PFSK-1 (cell line): ENCODE results near the gene FLNC.

Experiments used
- FOXP2 ChIP-seq: optimal IDR thresholded peaks from 2 replicates; pipeline ENCODE3; 2011; ENCODE audit warnings: borderline replicate concordance, control low read depth, inconsistent platforms; ENCODE audit not compliant: insufficient read depth; ENCODE audit errors: extremely low read length, extremely low read depth
- POLR2AphosphoS5 ChIP-seq: IDR thresholded peaks from 2 replicates; pipeline ENCODE4 v1.6.1; 2012; ENCODE audit warnings: low read depth, mild to moderate bottlenecking, control low read depth, low read length, moderate library complexity
- REST ChIP-seq, 2 experiments: IDR thresholded peaks; 2 replicates each; pipeline versions ENCODE4 v1.6.1 to v1.8.0; 2011 to 2012; ENCODE audit warnings: low read depth in 2 of 2, low read length in 2 of 2, control low read depth in 1 of 2, inconsistent platforms in 1 of 2, mild to moderate bottlenecking in 1 of 2, moderate library complexity in 1 of 2; ENCODE audit not compliant: insufficient read depth in 1 of 2
- SIN3A ChIP-seq: IDR thresholded peaks from 2 replicates; pipeline ENCODE4 v1.6.1; 2012; ENCODE audit warnings: mild to moderate bottlenecking, low read length, moderate library complexity, borderline replicate concordance; ENCODE audit not compliant: insufficient read depth
- TAF1 ChIP-seq: IDR thresholded peaks from 2 replicates; pipeline ENCODE4 v1.6.1; 2012; ENCODE audit warnings: low read length, control low read depth, borderline replicate concordance; ENCODE audit not compliant: insufficient read depth

FLNC gene

GRCh38 chr7:128904381-128905197 lies 74.4 kb downstream of the FLNC start:
- TF ChIP-seq TAF1, result no peak
- no peak for TF ChIP-seq REST (IDR thresholded peaks at IDR 0.05; ENCODE audit: insufficient read depth in 1 of 2, low read depth in 2 of 2, low read length in 2 of 2)
- no peak for TF ChIP-seq POLR2AphosphoS5
- no peak for TF ChIP-seq SIN3A
- TF ChIP-seq FOXP2, result no peak

GRCh38 chr7:128906001-128906765 lies 76.0 kb downstream of the FLNC start:
- TF ChIP-seq FOXP2, result no peak
- TF ChIP-seq TAF1, result no peak
- no peak for TF ChIP-seq SIN3A
- no peak for TF ChIP-seq POLR2AphosphoS5
- TF ChIP-seq REST (IDR thresholded peaks at IDR 0.05; ENCODE audit: insufficient read depth in 1 of 2, low read depth in 2 of 2, low read length in 2 of 2), result no peak

GRCh38 chr7:128906766-128907559 lies 76.8 kb downstream of the FLNC start:
- TF ChIP-seq FOXP2 (no peak), TAF1 (no peak), POLR2AphosphoS5 (no peak), REST (IDR thresholded peaks at IDR 0.05; ENCODE audit: insufficient read depth in 1 of 2, low read depth in 2 of 2, low read length in 2 of 2) (no peak), SIN3A (no peak)
